HUDEP-2 (cell line): Measurements from ENCODE around the gene IL3.
"Not testable (repeated sequence)": the region's sequence is repeated elsewhere in the genome, so short reads cannot be mapped to it uniquely, and the experiment has no call there.

Experiments
- DNase-seq, 76 experiments: peaks; one replicate each; lab custom pipeline; 2025; ENCODE audit not compliant: unreplicated experiment in 76 of 76; lab: John Stamatoyannopoulos, UW

IL3 gene

DNA sequence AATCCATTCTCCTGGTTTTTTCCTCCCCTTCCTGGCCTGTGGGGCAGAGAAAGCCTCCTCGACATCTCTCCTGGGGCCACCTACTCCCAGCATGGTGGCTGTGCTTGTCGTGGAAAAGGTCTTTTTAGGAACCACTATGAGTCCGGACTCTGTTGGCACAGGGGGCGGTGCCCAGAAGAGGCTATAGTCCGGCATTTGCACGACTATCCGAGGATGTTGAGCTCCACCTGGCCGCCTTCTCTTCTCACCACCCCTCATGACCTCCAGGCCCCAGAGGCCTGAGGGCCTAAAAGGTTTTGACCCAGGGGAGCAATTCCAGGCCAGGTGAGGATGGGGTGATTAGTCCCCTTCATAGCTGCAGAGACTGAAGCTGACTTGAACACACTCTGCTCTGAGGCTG is 27.2 kb downstream of the IL3 start:
- DNase-seq = no peak

DNA sequence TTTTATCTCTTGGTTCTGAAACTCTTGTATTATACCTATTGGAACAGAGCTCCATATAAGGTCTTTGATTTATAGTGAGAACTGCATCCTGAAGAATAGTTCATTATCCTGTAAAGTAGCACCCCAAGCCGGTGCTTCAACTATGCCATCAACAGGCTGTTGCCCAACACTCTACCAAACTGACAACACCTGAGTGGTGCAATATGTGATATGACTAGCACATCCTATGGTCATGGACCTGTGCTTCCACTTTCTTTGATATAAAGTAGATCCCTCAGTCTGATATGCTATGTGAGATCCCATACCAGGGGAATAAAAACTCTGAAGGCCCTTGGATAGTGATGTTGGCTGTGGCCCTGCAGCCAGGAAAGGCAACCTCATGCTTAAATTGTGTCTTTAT is 28.9 kb downstream of the IL3 start:
- DNase-seq = no peak

DNA sequence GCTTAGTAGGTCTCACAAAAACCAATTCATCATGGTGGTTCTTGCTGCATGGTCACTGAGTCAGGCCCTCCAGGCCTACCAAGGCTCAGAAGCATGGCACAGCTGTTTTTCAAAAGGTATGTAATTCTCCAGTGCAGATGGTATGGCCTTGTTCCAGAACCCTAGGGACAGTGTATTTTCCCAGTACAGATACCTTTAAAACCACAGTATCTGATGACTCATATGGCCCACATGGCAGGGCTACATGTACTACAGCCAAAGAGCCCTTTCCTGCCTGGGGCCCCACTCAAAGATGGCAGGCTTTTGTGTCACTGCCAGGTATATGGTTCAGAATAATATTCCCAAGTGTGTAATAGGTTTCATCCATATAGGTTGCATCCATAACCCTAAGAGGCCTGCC is 29.7 kb downstream of the IL3 start:
- peak in 30 of 76 experiments; percentile 2 to 67 (median 33) for DNase-seq

DNA sequence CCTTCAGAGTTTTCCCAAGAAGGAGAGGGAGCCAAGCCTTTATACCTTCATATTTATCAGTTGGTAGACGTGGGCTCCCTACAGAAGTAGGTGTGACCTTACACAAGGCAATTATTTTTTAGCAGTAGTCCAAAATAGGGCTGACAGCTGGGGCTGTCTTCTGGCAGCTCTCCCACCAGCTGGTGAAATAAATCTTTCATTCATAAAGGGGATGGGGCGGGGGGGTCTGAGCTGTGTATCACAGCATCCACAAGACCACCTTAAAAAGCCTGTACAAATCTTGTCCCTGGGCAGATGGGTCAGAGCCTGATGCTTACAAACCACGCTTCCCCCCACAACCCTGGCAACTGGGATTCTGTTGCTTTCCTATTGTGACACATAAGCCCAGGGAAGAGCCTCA is 32.8 kb downstream of the IL3 start:
- no peak for DNase-seq

DNA sequence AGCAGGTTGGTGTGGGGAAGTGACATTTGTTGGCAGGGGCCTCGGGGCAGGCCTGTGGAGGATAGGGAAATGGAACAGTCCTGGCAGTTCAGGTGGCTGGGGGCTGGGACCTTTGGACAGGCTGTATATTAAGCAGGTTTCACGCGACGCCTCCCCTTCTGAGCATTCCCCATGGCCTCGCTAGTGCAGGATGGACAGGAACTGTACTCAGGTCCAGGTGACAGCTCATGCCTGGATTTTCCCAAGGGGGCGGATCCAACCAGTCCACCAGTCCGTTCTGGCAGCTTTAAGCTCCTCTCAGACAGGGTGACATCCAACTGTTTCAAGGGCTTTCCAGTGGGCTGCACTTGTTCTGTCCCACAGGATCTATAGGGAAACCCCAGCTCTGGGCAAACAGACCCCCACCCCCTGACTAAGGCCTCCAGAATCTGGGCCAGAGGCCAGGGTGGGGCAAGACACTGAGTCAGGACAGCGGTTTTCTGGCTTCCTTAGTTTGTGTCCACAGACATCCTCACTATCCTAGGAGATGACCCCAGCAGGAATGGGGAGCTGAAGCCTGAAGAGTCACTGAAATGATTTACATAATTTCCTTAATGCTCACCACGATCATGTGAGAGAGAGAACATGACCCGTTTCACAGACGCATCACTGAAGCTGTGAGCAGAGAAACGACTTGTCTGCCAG is 34.1 kb downstream of the IL3 start:
- DNase-seq = no peak

DNA sequence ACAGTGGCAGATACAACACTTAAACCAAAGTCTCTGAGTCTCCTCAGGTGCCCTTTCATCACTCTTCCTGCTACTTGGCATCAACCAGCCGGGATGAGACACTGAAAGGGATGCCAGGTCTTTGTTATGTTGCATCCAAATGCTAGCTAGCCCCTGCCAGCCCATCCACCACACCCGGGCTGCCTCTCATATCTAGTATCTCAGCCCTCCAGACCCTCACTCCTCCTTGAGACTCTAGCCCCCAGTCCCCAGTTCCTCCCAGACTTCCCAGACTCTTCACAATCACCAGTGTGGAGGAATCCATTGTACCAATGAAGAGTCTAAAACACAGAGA is 34.6 kb downstream of the IL3 start:
- DNase-seq = no peak

DNA sequence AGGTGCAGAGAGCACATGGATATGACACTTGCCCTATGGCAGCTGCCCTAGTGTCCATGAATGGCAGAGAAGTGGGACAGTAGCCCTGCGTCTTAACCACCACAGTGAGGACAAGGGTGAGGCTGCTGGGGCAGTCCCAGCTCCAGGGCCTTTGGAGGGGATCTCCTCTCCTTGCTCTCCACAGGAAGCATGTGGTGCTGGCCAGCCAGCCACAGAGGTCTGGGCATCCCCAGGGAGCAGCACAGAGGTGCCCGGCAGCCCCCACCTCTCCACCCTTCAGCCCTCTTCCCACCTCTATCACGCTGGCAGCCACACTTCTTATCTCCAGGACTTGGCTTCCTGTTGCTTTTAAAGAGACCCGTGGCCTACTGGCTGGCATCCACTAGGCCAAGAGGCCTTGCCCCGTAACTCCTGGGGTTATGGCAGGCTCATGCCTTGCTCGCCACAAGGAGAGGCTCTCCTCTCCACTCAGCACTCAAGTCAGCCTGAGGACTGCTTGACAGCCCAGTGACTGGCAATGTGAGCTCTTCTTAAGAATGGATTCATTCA is 35.0 kb downstream of the IL3 start:
- DNase-seq = no peak

DNA sequence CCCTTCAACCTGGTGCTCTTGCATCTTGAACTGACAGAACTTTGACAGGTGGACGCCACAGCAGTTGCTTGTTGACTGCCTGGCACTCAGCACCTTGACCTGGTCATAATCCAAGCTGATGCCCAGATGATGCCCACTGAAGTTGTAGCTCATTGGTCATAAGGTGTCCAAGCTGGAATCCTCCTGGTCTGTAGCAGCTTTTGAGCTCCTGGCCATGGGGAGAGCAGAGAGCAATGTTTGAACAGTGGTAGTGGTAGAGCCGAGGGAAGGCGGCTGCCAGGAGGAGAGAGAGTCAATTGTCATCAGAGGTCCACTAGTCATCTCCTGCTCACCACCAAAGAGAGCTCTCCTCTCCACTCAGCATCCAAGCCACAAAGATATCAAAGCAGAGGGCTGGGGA is 36.4 kb downstream of the IL3 start:
- DNase-seq = no peak

DNA sequence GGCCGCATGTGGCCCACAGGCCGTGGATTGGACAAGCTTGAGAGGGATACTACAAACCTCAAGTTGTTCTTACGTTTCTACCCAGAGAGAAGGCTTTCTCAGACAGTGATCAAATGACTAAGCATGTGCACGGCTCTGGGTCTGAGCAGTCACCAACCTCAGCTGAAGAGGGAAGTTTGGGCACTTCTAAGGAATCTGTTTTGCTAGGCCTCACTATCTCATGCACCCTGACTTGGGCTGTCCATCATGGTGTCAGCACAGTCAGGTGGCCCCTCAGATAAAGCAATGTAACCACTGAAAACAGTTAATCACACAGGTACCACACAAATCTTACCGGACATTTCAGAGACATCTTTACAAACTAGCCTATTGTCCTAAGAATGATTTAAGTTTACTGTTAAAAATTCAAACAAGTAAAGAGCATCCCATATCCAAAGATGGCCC is 37.7 kb downstream of the IL3 start:
- DNase-seq = peak in 10 of 76 experiments; percentile 2 to 48 (median 36)

DNA sequence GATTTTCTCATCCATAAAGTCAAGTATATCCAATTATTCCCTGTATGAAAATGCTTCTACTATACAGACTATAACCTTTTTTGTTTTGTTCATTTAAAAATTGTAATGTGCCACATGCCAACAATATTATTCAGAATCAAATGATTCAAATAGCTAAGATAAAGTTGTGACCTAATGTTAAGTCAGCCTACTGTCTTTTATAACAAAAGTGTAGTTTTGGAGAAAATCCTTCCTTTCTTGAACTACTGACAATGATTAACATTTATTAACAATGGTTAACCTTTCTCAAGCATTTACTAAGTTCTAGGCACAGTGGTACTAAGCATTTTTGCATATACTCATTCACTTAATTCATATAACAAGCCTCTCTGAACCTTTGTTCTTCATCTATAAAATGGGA is 38.2 kb downstream of the IL3 start:
- no peak for DNase-seq

DNA sequence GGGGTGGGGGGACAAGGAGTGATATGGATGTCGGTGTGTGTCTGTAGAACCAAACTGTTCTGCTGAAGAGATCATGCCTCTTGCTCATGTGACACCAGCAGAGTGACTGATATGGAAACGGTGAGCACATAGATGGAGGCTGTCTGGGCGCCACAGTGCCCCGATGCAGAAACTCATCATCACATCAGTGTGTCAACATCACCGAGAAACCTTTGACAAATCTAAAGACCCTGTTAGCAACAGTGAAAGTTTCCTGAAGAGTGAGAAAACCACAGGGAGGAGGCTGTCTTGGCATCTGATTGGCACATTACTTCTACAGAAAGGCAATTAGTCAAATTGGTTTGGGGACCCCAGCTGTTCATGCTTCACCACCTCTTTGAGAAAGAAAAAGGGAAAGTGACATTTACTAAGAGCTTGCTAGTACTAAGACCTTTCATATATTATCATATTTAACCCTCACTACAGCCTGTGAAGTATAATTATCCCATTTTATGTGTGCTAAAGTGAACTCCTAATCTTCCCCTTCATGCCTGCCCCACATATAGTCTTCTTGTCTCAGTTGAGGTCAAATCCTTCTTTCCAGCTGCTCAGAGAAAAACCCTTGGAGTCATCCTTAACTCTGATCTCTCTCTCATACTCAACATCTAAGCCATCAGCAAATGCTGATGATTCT is 38.8 kb downstream of the IL3 start:
- no peak for DNase-seq

DNA sequence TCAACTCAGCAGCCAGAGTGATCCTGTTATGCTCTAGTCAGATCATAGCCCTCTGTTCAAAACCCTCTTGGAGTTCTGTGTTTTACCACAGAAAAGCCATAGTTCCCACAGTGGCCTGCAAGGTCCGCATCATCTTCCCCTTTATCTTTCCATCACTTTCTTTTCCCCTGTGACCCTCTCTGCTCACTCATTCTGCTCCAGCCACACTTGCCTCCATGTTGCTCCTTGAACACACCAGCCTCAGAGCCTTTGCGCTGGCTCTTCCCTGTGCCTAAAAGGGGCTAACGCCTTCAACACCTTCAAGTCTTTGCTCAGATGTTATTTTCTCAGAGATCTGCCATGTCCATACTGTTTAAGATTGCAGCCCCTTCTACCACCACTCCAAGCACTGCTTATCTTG is 39.5 kb downstream of the IL3 start:
- no peak for DNase-seq

DNA sequence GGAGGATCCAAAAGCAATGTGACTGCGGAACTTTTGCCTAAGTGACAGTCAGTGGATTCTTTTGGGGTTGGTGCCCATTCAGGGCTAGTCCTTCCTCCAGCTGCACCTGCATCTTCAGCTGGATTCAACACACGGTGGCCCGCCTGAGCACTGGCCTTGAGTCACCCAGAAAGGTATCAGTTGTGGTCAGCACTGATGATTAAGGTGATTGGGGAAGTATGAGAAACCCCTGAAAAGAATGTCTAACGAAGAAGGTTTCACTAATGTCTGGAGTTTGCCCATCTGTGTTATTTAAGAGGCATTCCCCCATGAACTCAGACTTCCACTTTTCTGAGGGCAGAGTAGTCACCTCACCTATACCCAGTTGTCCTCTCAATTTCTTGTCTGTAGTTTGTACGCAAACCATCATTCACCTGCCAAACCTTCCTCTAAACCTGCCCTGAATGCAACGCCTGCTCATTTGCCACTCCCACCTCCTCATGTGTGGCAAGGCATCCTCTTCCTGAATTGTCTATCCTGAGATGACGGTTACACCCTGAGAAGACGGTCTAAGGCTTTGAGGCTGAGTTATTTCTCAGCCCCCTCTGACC is 40.3 kb downstream of the IL3 start:
- DNase-seq = no peak

DNA sequence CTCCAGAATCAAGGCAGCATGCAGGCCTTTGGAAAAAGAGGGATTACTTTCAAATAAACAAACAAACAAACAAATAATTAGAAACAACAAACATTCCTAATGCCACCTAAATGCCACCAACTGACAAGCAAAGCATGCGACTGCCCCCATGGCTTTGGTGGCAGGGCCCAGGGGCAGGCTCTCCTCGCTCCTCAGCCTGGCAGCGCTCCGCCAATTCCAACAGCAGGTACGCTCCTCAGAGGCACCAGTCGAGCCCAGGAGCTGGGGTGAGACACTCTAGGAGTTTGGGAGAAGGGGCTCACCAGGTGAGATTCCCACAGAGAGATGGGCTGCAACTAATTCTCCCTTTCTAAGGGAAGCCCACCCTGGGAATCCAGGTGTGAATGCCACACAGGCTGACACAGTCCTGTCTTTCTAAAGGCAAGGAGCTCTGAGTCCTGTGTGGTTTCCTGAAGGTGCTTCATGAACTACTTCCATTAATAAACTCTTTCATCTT is 41.0 kb downstream of the IL3 start:
- DNase-seq = no peak

DNA sequence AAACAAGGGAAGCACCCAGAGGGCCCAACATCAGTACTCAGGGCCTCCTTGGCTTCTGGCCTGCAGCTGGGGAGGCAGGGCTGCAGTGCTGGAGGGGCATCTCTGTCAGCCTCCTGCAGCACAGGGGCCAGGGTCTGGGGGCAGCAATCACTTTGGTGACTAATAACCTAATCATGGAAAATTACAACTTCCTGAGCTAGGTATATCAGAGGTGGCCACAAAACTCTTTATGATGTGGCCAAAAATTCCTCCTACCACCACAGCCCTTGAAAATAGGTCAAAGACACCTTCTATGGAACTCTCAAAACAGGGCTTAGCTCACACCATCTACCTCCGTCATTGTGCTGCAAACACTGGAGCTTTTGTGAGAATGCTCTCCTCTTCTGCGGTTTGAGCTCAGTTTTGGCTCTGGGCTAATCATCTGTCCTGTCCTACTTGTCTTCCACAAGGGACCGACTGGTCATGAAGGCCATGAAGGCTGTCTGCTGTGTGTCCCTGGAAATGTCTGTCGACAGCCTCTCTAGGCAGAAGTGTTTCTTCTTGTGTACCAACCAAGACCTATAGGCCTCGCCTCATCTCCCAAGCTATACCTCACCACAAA is 41.7 kb downstream of the IL3 start:
- DNase-seq = no peak

DNA sequence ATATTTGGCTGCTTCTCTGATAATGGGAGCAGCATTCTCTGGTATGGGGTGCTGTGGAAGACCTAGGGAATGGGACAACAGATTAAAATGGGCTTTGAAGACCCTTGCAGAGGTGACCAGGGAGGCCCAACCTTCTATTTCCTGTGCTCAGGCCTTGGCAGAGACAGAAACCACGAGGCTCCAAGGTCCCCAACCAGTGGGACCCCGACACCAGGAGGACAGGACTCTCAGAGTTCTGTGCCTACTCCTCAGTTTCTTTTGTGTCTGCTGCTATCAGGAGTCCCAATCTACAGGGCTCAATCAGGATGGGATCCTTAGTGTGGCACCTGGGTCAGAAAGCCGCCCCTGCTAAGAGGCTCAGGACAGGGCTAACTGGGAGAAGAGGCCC is 42.5 kb downstream of the IL3 start:
- no peak for DNase-seq

DNA sequence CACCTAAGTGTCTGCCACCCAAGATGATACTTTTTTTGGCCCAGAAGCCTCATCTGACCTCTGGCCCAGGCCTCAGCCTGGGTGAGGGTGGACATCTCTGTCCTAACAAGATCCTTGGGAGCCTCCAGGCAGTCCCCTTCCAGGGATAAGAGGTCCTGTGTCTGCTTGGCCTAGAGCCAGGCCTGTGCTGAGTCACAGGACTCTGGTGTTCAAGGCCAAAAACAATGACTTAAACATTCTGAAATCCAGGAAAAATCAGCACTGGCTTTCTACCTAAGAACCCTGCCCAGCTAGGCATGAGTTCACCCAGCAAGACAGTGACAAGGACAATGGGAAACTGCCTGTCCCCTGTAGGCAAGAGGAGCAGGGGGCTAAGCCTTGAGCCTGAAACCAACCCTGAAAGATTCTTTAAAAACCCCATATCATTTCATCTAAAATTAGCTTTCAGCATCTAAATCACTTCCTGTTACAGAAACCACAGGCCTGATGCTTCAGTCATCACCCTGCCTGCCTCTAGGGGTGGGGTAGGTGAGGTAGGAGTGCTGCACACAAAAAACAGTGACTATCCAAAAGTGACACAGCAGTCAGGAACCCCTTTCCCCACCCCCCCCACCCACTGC is 43.0 kb downstream of the IL3 start:
- DNase-seq = peak in 1 of 76 experiments; percentile 11

DNA sequence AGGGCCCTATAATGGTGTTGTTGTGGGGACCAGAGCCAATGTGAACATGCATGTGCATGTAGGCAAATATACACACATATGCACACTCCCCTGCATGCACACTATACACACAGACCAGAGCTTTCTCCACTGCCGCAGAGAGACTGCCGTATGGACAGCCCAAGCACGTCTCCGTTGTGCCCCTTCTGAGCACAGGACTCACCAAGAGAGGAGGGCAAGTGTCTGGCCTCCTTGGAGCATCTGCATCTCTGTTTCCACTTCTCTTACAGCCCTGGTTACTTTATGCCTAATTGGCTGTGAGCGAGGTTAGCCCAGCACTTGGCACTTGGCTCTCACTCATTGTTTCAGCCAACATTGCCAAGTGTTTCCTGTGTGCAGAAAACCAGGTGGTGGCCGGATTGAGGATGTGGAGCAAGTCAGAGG is 43.5 kb downstream of the IL3 start:
- DNase-seq = no peak

DNA sequence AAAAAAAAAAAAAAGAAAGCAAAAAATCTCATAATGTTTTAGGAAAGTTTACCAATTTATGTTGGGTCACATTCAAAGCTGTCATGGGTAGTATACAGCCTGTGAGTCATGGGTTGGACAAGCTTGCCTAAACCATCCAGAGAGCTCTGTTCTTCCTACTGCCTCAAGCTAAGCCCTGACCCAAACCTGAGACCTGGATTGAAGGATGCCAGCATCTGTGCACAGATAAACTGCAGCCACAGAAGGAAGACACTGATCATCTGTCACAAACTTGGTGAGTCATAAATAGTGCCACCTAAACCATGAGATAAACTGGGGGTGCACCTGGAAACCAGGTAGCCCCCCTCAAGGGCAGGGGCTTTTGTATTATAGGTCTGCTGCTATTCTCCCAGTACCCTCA is 44.1 kb downstream of the IL3 start:
- DNase-seq = no peak

DNA sequence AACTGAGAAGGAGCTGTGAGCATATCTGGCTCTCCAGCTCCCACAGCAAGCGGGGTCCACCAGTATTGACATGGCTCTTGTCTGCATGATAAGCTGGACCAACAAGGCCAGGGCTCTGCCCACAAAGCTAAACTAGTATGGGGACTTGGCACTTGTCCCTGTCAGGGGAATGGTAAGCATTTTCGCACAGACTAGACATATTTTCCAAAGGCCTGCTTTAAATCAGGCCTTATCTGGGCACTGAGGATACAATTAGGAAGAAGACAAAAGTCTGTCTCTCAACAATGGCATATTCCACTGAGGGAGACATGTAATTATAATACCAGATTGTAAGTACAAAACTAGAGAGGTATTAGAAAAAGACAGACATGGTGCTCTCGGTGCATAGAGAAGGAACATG is 45.2 kb downstream of the IL3 start:
- no peak for DNase-seq

DNA sequence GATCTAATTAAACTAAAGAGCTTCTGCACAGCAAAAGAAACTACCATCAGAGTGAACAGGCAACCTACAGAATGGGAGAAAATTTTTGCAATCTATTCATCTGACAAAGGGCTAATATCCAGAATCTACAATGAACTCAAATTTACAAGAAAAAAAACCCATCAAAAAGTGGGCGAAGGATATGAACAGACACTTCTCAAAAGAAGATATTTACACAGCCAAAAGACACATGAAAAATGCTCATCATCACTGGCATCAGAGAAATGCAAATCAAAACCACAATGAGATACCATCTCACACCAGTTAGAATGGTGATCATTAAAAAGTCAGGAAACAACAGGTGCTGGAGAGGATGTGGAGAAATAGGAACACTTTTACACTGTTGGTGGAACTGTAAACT is 48.0 kb downstream of the IL3 start:
- not testable (repeated sequence) for DNase-seq
